Activated CD8-positive, alpha-beta T cell treated with anti-CD3 and anti-CD28 coated beads for 36 hours (primary cell): Measurements from ENCODE around the gene CTTNBP2. TPM values are rescaled to one million over a fixed set of nuclear protein-coding genes. Genes with fewer than 3 reads are reported as not detected.

Source experiments
- ATAC-seq: fragments of 200-7000 bp; cut with Tn5 transposase; one replicate; pipeline ENCODE4 v1.10.0; 2021; ENCODE audit warnings: mild to moderate bottlenecking, moderate library complexity
- CTCF ChIA-PET: fragments of 350-600 bp; sonication (Branson Sonifier 250); formaldehyde crosslinking; loops from one replicate; lab custom pipeline; 2021; ENCODE audit warnings: antibody characterized with exemption; lab: Charles Lee
- POLR2A ChIA-PET: fragments of 350-600 bp; sonication (Branson Sonifier 250); formaldehyde crosslinking; loops from one replicate; lab custom pipeline; 2021; ENCODE audit warnings: antibody characterized with exemption; lab: Charles Lee
- DNase-seq: peaks from one replicate; pipeline ENCODE4 v3.0.0-alpha.2; 2020
- H3K27ac Mint-ChIP-seq: one replicate; pipeline ENCODE4 v1.8.0; 2021; ENCODE audit warnings: mild to moderate bottlenecking, mixed read lengths
- H3K27me3 Mint-ChIP-seq: one replicate; pipeline ENCODE4 v1.8.0; 2021; ENCODE audit warnings: mixed read lengths
- H3K36me3 Mint-ChIP-seq: one replicate; pipeline ENCODE4 v1.8.0; 2021; ENCODE audit warnings: low read depth, mixed read lengths
- H3K4me1 Mint-ChIP-seq: one replicate; pipeline ENCODE4 v1.8.0; 2021; ENCODE audit warnings: low read depth, mixed read lengths
- H3K4me3 Mint-ChIP-seq: one replicate; pipeline ENCODE4 v1.8.0; 2021; ENCODE audit warnings: mild to moderate bottlenecking, moderate library complexity, mixed read lengths
- H3K9me3 Mint-ChIP-seq: one replicate; pipeline ENCODE4 v1.8.0; 2021; ENCODE audit warnings: mixed read lengths
- CTCF ChIP-seq: fragments of 200-600 bp; IDR thresholded peaks from one replicate; pipeline ENCODE4 v1.8.0; 2022; ENCODE audit warnings: antibody characterized with exemption, mild to moderate bottlenecking
- intact Hi-C: fragments of 100-400 bp; cut with micrococcal nuclease; formaldehyde crosslinking; loops from one replicate; pipeline ENCODE4 v1.10.0; 2022
- total RNA-seq, 2 experiments: library from RNA; stranded (reverse); gene quantifications; one replicate each; pipeline ENCODE4 v1.2.3, GENCODE V29; 2021

Gene CTTNBP2
- not detected for total RNA-seq

- no peak within 1 kb of the TSS for H3K27ac Mint-ChIP-seq
- H3K36me3 Mint-ChIP-seq: no peaks in the 10 kb centered on the region
- no peak for TF ChIP-seq CTCF
- peak; percentile 56 for ATAC-seq
- intact Hi-C loops: no loop called here
- no peak within 1 kb of the TSS for H3K4me3 Mint-ChIP-seq
- H3K4me1 Mint-ChIP-seq: peaks cover 12% of the 10 kb centered on the region
- CTCF ChIA-PET: no interaction called here
- no peaks in the 10 kb centered on the region for H3K9me3 Mint-ChIP-seq
- no peak for DNase-seq
- POLR2A ChIA-PET: interaction anchor here (0.5 kb wide), 1 partner anchor 11 kb away, joined by 3 read pairs; no protein-coding TSS in a partner anchor
- peaks cover 45% of the 10 kb centered on the region for H3K27me3 Mint-ChIP-seq
These were observed at the start of gene CTTNBP2 for GRCh38 chr7:117873310-117874190. Gene CTTNBP2 (minus strand): TSS chr7:117873441. CDS start chr7:117873415, 26 bp downstream.

GRCh38 chr7:117916309-117916708, 43.1 kb upstream of the CTTNBP2 start:
- POLR2A ChIA-PET: no interaction called here
- no peak overlapping the region for H3K27ac Mint-ChIP-seq
- no peak for DNase-seq
- no peaks in the 10 kb centered on the region for H3K36me3 Mint-ChIP-seq
- ATAC-seq: no peak
- intact Hi-C loops: no loop called here
- CTCF ChIA-PET: no interaction called here
- H3K27me3 Mint-ChIP-seq: no peaks in the 10 kb centered on the region
- no peak for TF ChIP-seq CTCF
- H3K4me1 Mint-ChIP-seq: no peaks in the 10 kb centered on the region
- H3K4me3 Mint-ChIP-seq: no peak overlapping the region
- peaks cover 2% of the 10 kb centered on the region for H3K9me3 Mint-ChIP-seq

- TF ChIP-seq CTCF: no peak
- CTCF ChIA-PET: no interaction called here
- Mint-ChIP-seq H3K36me3 (no peaks in the 10 kb centered on the region), H3K27me3 (no peaks in the 10 kb centered on the region), H3K9me3 (peaks cover 2% of the 10 kb centered on the region), H3K27ac (no peak overlapping the region), H3K4me3 (no peak overlapping the region), H3K4me1 (no peaks in the 10 kb centered on the region)
- POLR2A ChIA-PET: no interaction called here
- ATAC-seq: no peak
- no peak for DNase-seq
- intact Hi-C loops: no loop called here
These were observed 39.2 kb upstream of the CTTNBP2 start for GRCh38 chr7:117912421-117912820.

GRCh38 chr7:117908031-117908795, 35.0 kb upstream of the CTTNBP2 start:
- no peak overlapping the region for H3K27ac Mint-ChIP-seq
- no peaks in the 10 kb centered on the region for H3K4me1 Mint-ChIP-seq
- ChIA-PET CTCF (interaction anchor here (1.0 kb wide), 1 partner anchor 31 kb away, joined by 3 read pairs; no protein-coding TSS in a partner anchor), POLR2A (no interaction called here)
- ATAC-seq (no peak), DNase-seq (no peak)
- H3K9me3 Mint-ChIP-seq: no peaks in the 10 kb centered on the region
- H3K4me3 Mint-ChIP-seq: no peak overlapping the region
- intact Hi-C loops: no loop called here
- H3K27me3 Mint-ChIP-seq: no peaks in the 10 kb centered on the region
- TF ChIP-seq CTCF: no peak
- no peaks in the 10 kb centered on the region for H3K36me3 Mint-ChIP-seq
